ENCODE measurements around the gene KCNMA1. TPM values are rescaled to one million over a fixed set of nuclear protein-coding genes. Genes with fewer than 3 reads are reported as not detected.

The KCNMA1 gene
- total and polyA plus RNA-seq, 2 donors (not counting 1 experiment from before 2014, with no cell fraction given) = 0.82 to 3.1 TPM

DNA sequence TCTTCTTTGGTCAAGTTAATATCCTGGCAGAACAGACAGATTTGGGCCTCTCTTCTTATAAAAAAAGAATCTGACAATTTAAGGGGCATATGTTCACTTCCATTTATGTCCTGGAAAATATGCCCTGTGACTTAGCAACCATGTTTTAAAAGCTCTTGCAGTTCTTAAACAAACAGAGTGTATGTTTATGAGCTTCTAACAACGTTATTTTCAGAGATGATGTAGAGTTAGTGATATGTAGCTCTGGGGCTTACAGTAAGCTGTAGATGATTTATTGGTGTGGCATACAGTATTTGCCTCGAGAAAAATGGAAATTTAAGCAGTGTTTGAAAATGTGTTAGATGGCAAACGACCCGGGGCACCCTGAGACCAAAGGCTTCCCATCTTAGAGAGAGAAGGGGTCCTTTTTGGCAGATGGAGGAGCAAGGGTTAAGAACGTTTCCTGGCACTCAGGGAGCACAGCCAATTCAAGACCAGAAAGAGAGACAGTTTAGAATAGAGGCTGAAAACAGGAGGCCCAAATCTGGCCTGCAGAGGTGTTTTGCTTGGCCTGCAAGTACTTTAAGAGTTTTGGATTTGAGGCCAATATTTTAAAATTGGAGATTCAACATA lies 397.5 kb downstream of the KCNMA1 start:
- no peak for DNase-seq
- Mint-ChIP-seq H3K27me3 (no peaks in the 10 kb centered on the region), H3K9me3 (ENCODE audit: insufficient read depth) (no peaks in the 10 kb centered on the region), H3K4me3 (no peak overlapping the region), H3K27ac (no peak overlapping the region), H3K4me1 (peaks cover 3% of the 10 kb centered on the region)
- H3K4me1 ChIP-seq (ENCODE audit: control insufficient read depth in 2 of 2, insufficient read depth in 2 of 2, low read length in 2 of 2) = no peaks in the 10 kb centered on the region
- H3K27me3 ChIP-seq (replicated peaks in 1 of 4; ENCODE audit: control extremely low read depth in 1 of 4, control insufficient read depth in 3 of 4, insufficient read depth in 4 of 4, low read length in 3 of 4) = no peaks in the 10 kb centered on the region
- H3K9ac ChIP-seq (ENCODE audit: low read length) = no peak overlapping the region
- H4K20me1 ChIP-seq (ENCODE audit: control insufficient read depth, insufficient read depth, low read length, poor library complexity, severe bottlenecking) = no peaks in the 10 kb centered on the region
- no peak overlapping the region for H3K4me2 ChIP-seq (replicated peaks; ENCODE audit: low read depth, low read length, poor library complexity, severe bottlenecking)
- no peak overlapping the region for H3K27ac ChIP-seq (ENCODE audit: low read length in 2 of 2)
- CTCF ChIA-PET = no interaction called here
- no peaks in the 10 kb centered on the region for H3K79me2 ChIP-seq (ENCODE audit: control insufficient read depth, insufficient read depth, low read length)
- intact Hi-C loops (cut with micrococcal nuclease) = no loop called here
- H2AFZ ChIP-seq (ENCODE audit: insufficient read depth, low read depth, low read length, poor library complexity, severe bottlenecking) = no peak overlapping the region
- POLR2A ChIA-PET = no interaction called here
- WGBS (ENCODE audit: insufficient coverage) = 84% methylated on average over 5 of the region's 5 CpGs
- no peaks in the 10 kb centered on the region for H3K36me3 ChIP-seq (replicated peaks in 1 of 2; ENCODE audit: control extremely low read depth in 1 of 2, control insufficient read depth in 1 of 2, extremely low read depth in 1 of 2, insufficient read depth in 2 of 2, low read length in 1 of 2)
- H3K4me3 ChIP-seq (ENCODE audit: control extremely low read depth in 1 of 5, extremely low read depth in 1 of 5, insufficient read depth in 1 of 5, low read depth in 2 of 5, low read length in 4 of 5) = no peak overlapping the region
- no peaks in the 10 kb centered on the region for H3K9me3 ChIP-seq (ENCODE audit: control extremely low read depth in 1 of 3, control insufficient read depth in 2 of 3, insufficient read depth in 1 of 3, low read length in 2 of 3)
- TF ChIP-seq, protein P1, sequence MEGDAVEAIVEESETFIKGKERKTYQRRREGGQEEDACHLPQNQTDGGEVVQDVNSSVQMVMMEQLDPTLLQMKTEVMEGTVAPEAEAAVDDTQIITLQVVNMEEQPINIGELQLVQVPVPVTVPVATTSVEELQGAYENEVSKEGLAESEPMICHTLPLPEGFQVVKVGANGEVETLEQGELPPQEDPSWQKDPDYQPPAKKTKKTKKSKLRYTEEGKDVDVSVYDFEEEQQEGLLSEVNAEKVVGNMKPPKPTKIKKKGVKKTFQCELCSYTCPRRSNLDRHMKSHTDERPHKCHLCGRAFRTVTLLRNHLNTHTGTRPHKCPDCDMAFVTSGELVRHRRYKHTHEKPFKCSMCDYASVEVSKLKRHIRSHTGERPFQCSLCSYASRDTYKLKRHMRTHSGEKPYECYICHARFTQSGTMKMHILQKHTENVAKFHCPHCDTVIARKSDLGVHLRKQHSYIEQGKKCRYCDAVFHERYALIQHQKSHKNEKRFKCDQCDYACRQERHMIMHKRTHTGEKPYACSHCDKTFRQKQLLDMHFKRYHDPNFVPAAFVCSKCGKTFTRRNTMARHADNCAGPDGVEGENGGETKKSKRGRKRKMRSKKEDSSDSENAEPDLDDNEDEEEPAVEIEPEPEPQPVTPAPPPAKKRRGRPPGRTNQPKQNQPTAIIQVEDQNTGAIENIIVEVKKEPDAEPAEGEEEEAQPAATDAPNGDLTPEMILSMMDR (IDR thresholded peaks at IDR 0.05) = no peak
- TF ChIP-seq EZH2 (IDR thresholded peaks at IDR 0.05; ENCODE audit: borderline replicate concordance, insufficient read depth, low read depth, low read length, poor library complexity, severe bottlenecking) = no peak
- no peak for ATAC-seq (ENCODE audit: low read depth)

DNA sequence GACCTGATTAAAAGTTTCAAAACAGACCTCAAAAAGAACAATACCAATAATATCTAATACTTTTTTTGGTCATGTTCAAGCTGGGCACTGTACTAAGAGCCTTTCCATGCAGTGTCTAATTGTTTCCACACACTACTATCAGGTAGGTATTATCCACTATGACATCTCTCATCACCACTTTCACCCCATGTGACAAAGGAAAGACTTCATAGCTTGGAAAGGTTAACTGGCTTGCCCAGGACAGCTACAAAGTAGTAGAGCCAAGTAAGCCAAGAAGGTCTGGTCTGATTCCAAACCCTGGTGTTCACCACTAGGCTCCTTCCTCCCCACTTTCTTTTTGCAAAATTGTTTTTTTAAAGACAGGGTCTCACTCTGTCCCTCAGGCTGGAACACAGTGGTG lies 400.5 kb downstream of the KCNMA1 start:
- Histone ChIP-seq H3K4me3 (ENCODE audit: control extremely low read depth in 1 of 5, extremely low read depth in 1 of 5, insufficient read depth in 1 of 5, low read depth in 2 of 5, low read length in 4 of 5) (no peak overlapping the region), H3K36me3 (replicated peaks in 1 of 2; ENCODE audit: control extremely low read depth in 1 of 2, control insufficient read depth in 1 of 2, extremely low read depth in 1 of 2, insufficient read depth in 2 of 2, low read length in 1 of 2) (no peaks in the 10 kb centered on the region), H3K4me2 (replicated peaks; ENCODE audit: low read depth, low read length, poor library complexity, severe bottlenecking) (no peak overlapping the region), H2AFZ (ENCODE audit: insufficient read depth, low read depth, low read length, poor library complexity, severe bottlenecking) (no peak overlapping the region), H3K9ac (ENCODE audit: low read length) (no peak overlapping the region), H3K27ac (ENCODE audit: low read length in 2 of 2) (no peak overlapping the region), H3K27me3 (replicated peaks in 1 of 4; ENCODE audit: control extremely low read depth in 1 of 4, control insufficient read depth in 3 of 4, insufficient read depth in 4 of 4, low read length in 3 of 4) (peaks cover 0 to 2% (median 0%) of the 10 kb centered on the region in 4 experiments), H3K4me1 (ENCODE audit: control insufficient read depth in 2 of 2, insufficient read depth in 2 of 2, low read length in 2 of 2) (no peaks in the 10 kb centered on the region), H3K79me2 (ENCODE audit: control insufficient read depth, insufficient read depth, low read length) (no peaks in the 10 kb centered on the region), H3K9me3 (ENCODE audit: control extremely low read depth in 1 of 3, control insufficient read depth in 2 of 3, insufficient read depth in 1 of 3, low read length in 2 of 3) (peaks cover 0 to 1% (median 0%) of the 10 kb centered on the region in 3 donors), H4K20me1 (ENCODE audit: control insufficient read depth, insufficient read depth, low read length, poor library complexity, severe bottlenecking) (no peaks in the 10 kb centered on the region)
- H3K4me1 Mint-ChIP-seq = no peaks in the 10 kb centered on the region
- intact Hi-C loops (cut with micrococcal nuclease) = no loop called here
- DNase-seq (no peak), ATAC-seq (ENCODE audit: low read depth) (no peak)
- TF ChIP-seq, protein P1 (IDR thresholded peaks at IDR 0.05) = no peak
- TF ChIP-seq EZH2 (IDR thresholded peaks at IDR 0.05; ENCODE audit: borderline replicate concordance, insufficient read depth, low read depth, low read length, poor library complexity, severe bottlenecking) = no peak
- H3K27me3 Mint-ChIP-seq = no peaks in the 10 kb centered on the region
- no peak overlapping the region for H3K27ac Mint-ChIP-seq
- ChIA-PET POLR2A (no interaction called here), CTCF (no interaction called here)
- no peak overlapping the region for H3K4me3 Mint-ChIP-seq
- no peaks in the 10 kb centered on the region for H3K9me3 Mint-ChIP-seq (ENCODE audit: insufficient read depth)

Data from B cell (primary cell).